Muscle of leg (tissue), 11 donors: ENCODE data around the gene PTTG1IP. TPM values are rescaled to one million over a fixed set of nuclear protein-coding genes. Genes with fewer than 3 reads are reported as not detected.
A peak's percentile ranks its signal among the peaks of the same experiment; 100 is the strongest.

ENCODE experiments used
- DNase-seq: peaks from one replicate; pipeline ENCODE4 v3.0.0; 2013
- H3K27ac ChIP-seq: one replicate; pipeline ENCODE4 v1.5.1; 2013; ENCODE audit warnings: mild to moderate bottlenecking, low read length, control low read depth
- H3K27me3 ChIP-seq: one replicate; pipeline ENCODE4 v1.6.1; 2013; ENCODE audit warnings: low read length; ENCODE audit not compliant: control insufficient read depth, insufficient read depth
- H3K36me3 ChIP-seq: one replicate; pipeline ENCODE4 v1.6.1; 2013; ENCODE audit warnings: low read length; ENCODE audit not compliant: control insufficient read depth, insufficient read depth
- H3K4me1 ChIP-seq: one replicate; pipeline ENCODE4 v1.6.1; 2013; ENCODE audit warnings: low read length; ENCODE audit not compliant: control insufficient read depth, insufficient read depth
- H3K4me3 ChIP-seq: one replicate; pipeline ENCODE4 v1.5.1; 2013; ENCODE audit warnings: low read length, control low read depth
- H3K9me3 ChIP-seq: replicated peaks from 2 replicates; pipeline ENCODE4 v1.6.1; 2013; ENCODE audit warnings: low read depth, low read length; ENCODE audit not compliant: control insufficient read depth
- WGBS: methylation state at CpG from one replicate; pipeline ENCODE4 v1.1.5; 2013; ENCODE audit warnings: missing lambda C conversion rate; ENCODE audit not compliant: insufficient coverage; 5-methylcytosine and 5-hydroxymethylcytosine counted together
- polyA plus RNA-seq, 8 donors: library from polyadenylated mRNA; unstranded; fragments of 120-200 nt; gene quantifications; one replicate each; pipeline versions ENCODE4 v1.2.1 to v1.2.3, GENCODE V29; 2013; ENCODE audit warnings: inconsistent platforms in 1 of 8, low replicate concordance in 1 of 8; ENCODE audit not compliant: insufficient read length in 8 of 8, insufficient read depth in 1 of 8
- total RNA-seq: library from RNA; stranded (reverse); fragments of 120-200 nt; gene quantifications from one replicate; pipeline ENCODE4 v1.2.4, GENCODE V29; 2013

The PTTG1IP gene
- total and polyA plus RNA-seq, 9 donors: 126 to 149 (median 136) TPM

GRCh38 chr21:44850905-44851657 lies 22.4 kb downstream of the PTTG1IP start:
- H3K36me3 ChIP-seq: peaks cover 68% of the 10 kb centered on the region
- no peak overlapping the region for H3K4me3 ChIP-seq
- WGBS: 87% methylated on average over 26 of the region's 26 CpGs
- H3K27me3 ChIP-seq: peaks cover 4% of the 10 kb centered on the region
- H3K4me1 ChIP-seq: peaks cover 11% of the 10 kb centered on the region
- no peak for DNase-seq
- no peak overlapping the region for H3K27ac ChIP-seq
- no peaks in the 10 kb centered on the region for H3K9me3 ChIP-seq

- 83% methylated on average over 15 of the region's 20 CpGs for WGBS
- no peak overlapping the region for H3K27ac ChIP-seq
- H3K4me1 ChIP-seq: peaks cover 18% of the 10 kb centered on the region
- peaks cover 7% of the 10 kb centered on the region for H3K27me3 ChIP-seq
- DNase-seq: no peak
- H3K36me3 ChIP-seq: peaks cover 60% of the 10 kb centered on the region
- H3K9me3 ChIP-seq: no peaks in the 10 kb centered on the region
- H3K4me3 ChIP-seq: no peak overlapping the region
Observed at GRCh38 chr21:44850208-44850800, 23.2 kb downstream of the PTTG1IP start.

- Histone ChIP-seq H3K27ac (no peak overlapping the region), H3K36me3 (peaks cover 54% of the 10 kb centered on the region), H3K4me1 (peaks cover 20% of the 10 kb centered on the region), H3K27me3 (peaks cover 7% of the 10 kb centered on the region), H3K4me3 (no peak overlapping the region), H3K9me3 (no peaks in the 10 kb centered on the region)
- DNase-seq: no peak
- WGBS: 91% methylated on average over 9 of the region's 12 CpGs
Observed at GRCh38 chr21:44849616-44850130, 23.8 kb downstream of the PTTG1IP start.

- H3K4me1 ChIP-seq: peaks cover 20% of the 10 kb centered on the region
- 90% methylated on average over 32 of the region's 36 CpGs for WGBS
- H3K9me3 ChIP-seq: no peaks in the 10 kb centered on the region
- no peak overlapping the region for H3K27ac ChIP-seq
- no peak for DNase-seq
- peaks cover 11% of the 10 kb centered on the region for H3K27me3 ChIP-seq
- H3K36me3 ChIP-seq: peaks cover 47% of the 10 kb centered on the region
- no peak overlapping the region for H3K4me3 ChIP-seq
Observed at GRCh38 chr21:44848821-44849521, 24.5 kb downstream of the PTTG1IP start.

- H3K9me3 ChIP-seq: no peaks in the 10 kb centered on the region
- 78% methylated on average over 23 of the region's 24 CpGs for WGBS
- peaks cover 21% of the 10 kb centered on the region for H3K27me3 ChIP-seq
- H3K27ac ChIP-seq: no peak overlapping the region
- H3K4me1 ChIP-seq: peaks cover 20% of the 10 kb centered on the region
- DNase-seq: no peak
- H3K4me3 ChIP-seq: no peak overlapping the region
- peaks cover 35% of the 10 kb centered on the region for H3K36me3 ChIP-seq
Observed at GRCh38 chr21:44847261-44848056, 26.0 kb downstream of the PTTG1IP start.

- peak; percentile 75 for DNase-seq
- H3K9me3 ChIP-seq: no peaks in the 10 kb centered on the region
- peaks cover 20% of the 10 kb centered on the region for H3K4me1 ChIP-seq
- peaks cover 31% of the 10 kb centered on the region for H3K36me3 ChIP-seq
- H3K4me3 ChIP-seq: no peak overlapping the region
- WGBS: 40% methylated on average over 21 of the region's 27 CpGs
- H3K27ac ChIP-seq: no peak overlapping the region
- H3K27me3 ChIP-seq: peaks cover 21% of the 10 kb centered on the region
Observed at GRCh38 chr21:44846485-44847260, 26.8 kb downstream of the PTTG1IP start.

- Histone ChIP-seq H3K4me1 (peaks cover 20% of the 10 kb centered on the region), H3K36me3 (peaks cover 27% of the 10 kb centered on the region), H3K27me3 (peaks cover 24% of the 10 kb centered on the region), H3K4me3 (peak overlapping the region; percentile 40), H3K27ac (no peak overlapping the region), H3K9me3 (no peaks in the 10 kb centered on the region)
- DNase-seq: no peak
- 0% methylated on average over 1 of the region's 1 CpG for WGBS
Observed at GRCh38 chr21:44846224-44846484, 27.3 kb downstream of the PTTG1IP start.

GRCh38 chr21:44845418-44846223 lies 27.9 kb downstream of the PTTG1IP start:
- H3K4me1 ChIP-seq: peaks cover 20% of the 10 kb centered on the region
- 7% methylated on average over 22 of the region's 34 CpGs for WGBS
- H3K27ac ChIP-seq: no peak overlapping the region
- H3K36me3 ChIP-seq: peaks cover 21% of the 10 kb centered on the region
- H3K27me3 ChIP-seq: peaks cover 25% of the 10 kb centered on the region
- H3K9me3 ChIP-seq: no peaks in the 10 kb centered on the region
- peak overlapping the region; percentile 40 for H3K4me3 ChIP-seq
- peak; percentile 51 for DNase-seq

- H3K27me3 ChIP-seq: peaks cover 25% of the 10 kb centered on the region
- H3K4me1 ChIP-seq: peaks cover 20% of the 10 kb centered on the region
- H3K36me3 ChIP-seq: peaks cover 8% of the 10 kb centered on the region
- H3K4me3 ChIP-seq: no peak overlapping the region
- H3K27ac ChIP-seq: no peak overlapping the region
- WGBS: 28% methylated on average over 16 of the region's 16 CpGs
- H3K9me3 ChIP-seq: no peaks in the 10 kb centered on the region
- no peak for DNase-seq
Observed at GRCh38 chr21:44844256-44844655, 29.2 kb downstream of the PTTG1IP start.
